Fibroblast of mammary gland (primary cell): ENCODE data around the gene KITLG.

Source experiments
- DNase-seq: peaks from one replicate; pipeline ENCODE4 v3.0.0-alpha.2; 2010; ENCODE audit warnings: low read depth
- H3K4me3 ChIP-seq: 2 replicates; pipeline ENCODE4 v1.5.1; 2011; ENCODE audit warnings: low read depth, mild to moderate bottlenecking, low read length, moderate library complexity; ENCODE audit not compliant: control insufficient read depth
- CTCF ChIP-seq: conservative IDR thresholded peaks from 2 replicates; pipeline ENCODE4 v1.5.1; 2011; ENCODE audit warnings: low read depth, low read length, inconsistent platforms; ENCODE audit not compliant: control insufficient read depth, insufficient read depth

Gene KITLG

GRCh38 chr12:88595697-88596096 lies 15.4 kb upstream of the KITLG start:
- TF ChIP-seq CTCF: no peak
- no peak overlapping the region for H3K4me3 ChIP-seq
- no peak for DNase-seq

GRCh38 chr12:88594780-88595179 lies 14.5 kb upstream of the KITLG start:
- TF ChIP-seq CTCF: no peak
- no peak overlapping the region for H3K4me3 ChIP-seq
- no peak for DNase-seq

GRCh38 chr12:88591343-88591742 lies 11.1 kb upstream of the KITLG start:
- no peak overlapping the region for H3K4me3 ChIP-seq
- peak; percentile 59 for DNase-seq
- no peak for TF ChIP-seq CTCF

- H3K4me3 ChIP-seq: no peak overlapping the region
- no peak for TF ChIP-seq CTCF
- DNase-seq: peak; percentile 50
Observed at GRCh38 chr12:88590851-88591250, 10.6 kb upstream of the KITLG start.

- no peak for TF ChIP-seq CTCF
- no peak overlapping the region for H3K4me3 ChIP-seq
- no peak for DNase-seq
Observed at GRCh38 chr12:88585077-88585476, 4.8 kb upstream of the KITLG start.

GRCh38 chr12:88579601-88580050 lies 645 bp downstream of the KITLG start:
- DNase-seq: no peak
- no peak for TF ChIP-seq CTCF
- H3K4me3 ChIP-seq: peak overlapping the region; percentile 89

- TF ChIP-seq CTCF: peak; percentile 58
- H3K4me3 ChIP-seq: peak overlapping the region; percentile 89
- peak; percentile 41 for DNase-seq
Observed at GRCh38 chr12:88579161-88579517, 1.1 kb downstream of the KITLG start.
